Inflammatory macrophage (primary cell): ENCODE measurements around the gene SIX4.
A peak's percentile ranks its signal among the peaks of the same experiment; 100 is the strongest.
"Not testable (repeated sequence)": the region's sequence is repeated elsewhere in the genome, so short reads cannot be mapped to it uniquely, and the experiment has no call there.

Experiments used
- DNase-seq, 2 donors: peaks; one replicate each; pipeline ENCODE4 v3.0.0-alpha.2; 2020 to 2022
- total RNA-seq, 18 experiments: gene quantifications; one replicate each; lab custom pipeline; 2026; ENCODE audit warnings: mixed read lengths in 6 of 18, inconsistent platforms in 2 of 18; lab: John Stamatoyannopoulos, UW

Gene SIX4
- 0 to 0.33 (median 0.03) reads per million in 18 experiments for total RNA-seq

DNA sequence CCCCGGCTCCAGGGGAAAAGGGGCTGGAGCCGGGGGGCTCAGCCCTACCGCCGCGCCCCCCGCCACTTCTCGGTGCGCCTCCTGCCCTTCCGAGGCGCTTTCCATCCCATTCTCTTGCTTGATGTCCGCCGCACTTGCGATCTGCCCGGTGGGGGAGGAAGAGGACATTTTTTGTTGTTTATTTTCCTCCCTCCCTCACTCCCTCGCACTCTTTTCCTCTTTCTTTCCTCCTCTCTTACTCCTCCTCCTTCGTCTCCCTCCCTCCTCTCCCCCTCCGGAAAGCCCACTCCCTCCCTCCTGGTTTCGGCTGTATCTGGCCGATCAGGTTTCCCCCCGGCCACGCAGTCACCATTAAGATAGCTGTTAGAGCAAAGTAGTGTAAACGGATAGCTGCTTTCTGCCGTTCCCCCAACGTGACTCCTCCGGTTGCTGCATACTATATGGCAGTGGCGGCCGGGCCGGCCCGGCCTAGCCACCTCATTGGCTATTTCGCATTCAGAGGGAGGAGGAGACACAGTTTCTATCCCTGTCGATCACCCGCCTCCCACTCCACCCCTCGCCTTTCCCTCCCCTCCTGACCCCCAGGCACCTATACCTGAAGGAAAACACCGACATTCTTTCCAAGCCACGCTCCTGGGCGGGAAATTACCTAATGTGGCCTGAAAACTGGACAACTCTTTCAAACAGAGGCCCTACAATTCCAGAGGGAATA lies at the start of gene SIX4:
TSS of gene SIX4 (minus strand) at position 445 of the 712 bp plus-strand sequence. CDS start at position 168, 277 bp downstream.
- DNase-seq: peak in 1 of 2 donors; percentile 23

DNA sequence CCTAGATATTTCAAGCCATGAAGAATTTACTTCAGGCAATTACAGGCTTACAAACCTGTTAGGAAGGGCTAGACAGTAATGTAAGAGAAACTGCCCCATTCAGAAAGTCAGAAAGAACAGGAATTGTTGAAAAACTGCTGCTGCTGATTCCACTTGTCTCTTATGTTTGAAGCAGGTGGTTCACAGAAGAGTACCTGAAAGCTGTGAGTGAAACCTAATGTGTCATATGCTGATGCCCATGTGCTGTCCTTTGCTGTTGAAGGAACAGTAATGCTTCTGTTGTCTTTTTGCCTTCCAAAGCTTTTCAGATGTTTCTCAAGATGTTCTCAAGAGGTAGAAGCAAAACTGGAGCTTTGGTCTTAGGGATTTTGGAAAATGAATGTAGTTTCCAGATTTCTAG lies 49.4 kb upstream of the SIX4 start:
- no peak for DNase-seq

DNA sequence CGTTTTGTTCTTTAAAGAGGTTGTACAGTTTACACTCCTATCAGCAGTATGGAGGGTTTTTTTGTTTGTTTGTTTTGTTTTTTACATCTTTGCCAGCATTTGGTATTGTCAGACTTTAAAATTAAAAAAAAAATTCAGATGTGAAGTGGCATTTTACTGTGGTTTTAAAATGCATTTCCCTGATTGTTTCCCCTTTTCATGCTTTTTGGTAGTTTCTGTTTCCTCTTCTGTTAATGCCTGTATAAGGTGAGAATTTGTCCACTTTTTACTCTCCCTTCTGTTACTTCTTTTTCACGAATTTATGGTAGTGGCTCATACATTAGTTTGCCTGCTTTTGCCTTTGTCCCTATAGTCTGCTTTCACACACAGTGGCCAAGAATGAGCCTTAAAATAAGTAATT lies 47.0 kb upstream of the SIX4 start:
- DNase-seq: no peak

DNA sequence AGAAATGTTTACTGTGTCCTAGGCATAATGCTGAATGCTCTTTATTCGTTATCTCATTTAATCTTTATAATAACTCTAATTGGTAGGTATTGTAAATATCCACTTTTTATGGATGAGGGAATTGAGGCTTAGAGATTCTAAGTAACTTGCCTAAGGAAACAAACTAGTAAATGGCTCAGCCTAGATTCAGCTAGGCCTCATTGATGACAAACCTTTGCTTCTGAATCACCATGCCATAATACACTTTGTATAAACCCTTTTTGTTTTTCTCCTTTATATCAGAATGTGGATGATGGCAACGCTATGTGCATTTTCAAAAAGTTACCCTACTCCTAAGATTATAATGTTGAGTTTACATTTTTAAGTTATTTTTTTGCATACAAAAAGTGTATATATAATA lies 44.5 kb upstream of the SIX4 start:
- DNase-seq: no peak

DNA sequence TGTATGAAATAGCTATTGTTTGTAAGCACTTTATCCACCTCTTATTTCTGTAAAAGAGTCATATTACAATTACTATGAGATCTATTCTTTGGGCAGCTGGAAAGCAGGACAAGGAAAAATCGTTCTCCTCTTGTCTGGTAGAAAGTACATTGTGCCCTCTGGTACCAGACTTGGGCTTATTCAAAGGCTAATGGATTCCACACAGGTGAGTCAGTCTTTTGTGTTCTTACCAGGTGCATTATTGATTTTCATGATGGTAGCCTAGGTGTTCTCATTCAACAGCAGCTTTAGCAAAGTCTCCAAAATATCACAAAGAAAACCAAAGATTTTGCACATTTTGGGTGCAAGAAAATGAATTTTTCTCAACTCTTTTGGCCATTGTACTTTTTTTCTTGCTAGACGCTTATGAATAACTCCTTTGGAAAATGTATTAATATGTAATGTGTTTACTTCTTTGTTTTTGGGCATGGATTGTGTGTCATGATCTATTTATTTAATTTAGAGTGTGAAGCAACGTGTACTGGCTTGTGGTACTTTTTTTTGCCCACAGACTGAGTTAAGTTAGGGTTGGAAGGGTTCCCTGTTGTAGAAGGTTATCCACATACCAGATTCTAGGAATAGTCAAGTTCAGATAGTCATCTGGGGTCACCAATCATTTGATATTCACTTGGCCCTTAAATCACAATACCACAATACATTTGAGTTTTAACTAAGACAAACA lies 36.7 kb upstream of the SIX4 start:
- DNase-seq: no peak

DNA sequence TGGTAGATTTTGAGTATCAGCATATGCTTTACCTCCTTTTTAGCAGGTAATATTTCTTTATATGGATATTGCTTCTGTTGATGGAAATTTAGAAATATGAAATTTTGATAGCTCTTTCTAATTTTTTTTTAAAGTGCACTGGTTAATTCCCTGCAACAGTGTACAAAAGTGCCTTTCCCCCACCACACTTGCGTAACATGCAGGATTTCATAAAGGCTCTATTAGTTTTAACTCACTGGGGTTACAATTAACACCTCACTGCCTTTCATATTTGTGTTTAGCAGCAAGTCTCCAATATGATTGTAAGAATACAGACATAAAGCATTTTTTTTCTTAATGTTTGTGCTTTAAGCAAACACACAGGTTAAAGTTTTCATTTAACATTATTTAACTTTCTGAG lies 36.1 kb upstream of the SIX4 start:
- DNase-seq: no peak

DNA sequence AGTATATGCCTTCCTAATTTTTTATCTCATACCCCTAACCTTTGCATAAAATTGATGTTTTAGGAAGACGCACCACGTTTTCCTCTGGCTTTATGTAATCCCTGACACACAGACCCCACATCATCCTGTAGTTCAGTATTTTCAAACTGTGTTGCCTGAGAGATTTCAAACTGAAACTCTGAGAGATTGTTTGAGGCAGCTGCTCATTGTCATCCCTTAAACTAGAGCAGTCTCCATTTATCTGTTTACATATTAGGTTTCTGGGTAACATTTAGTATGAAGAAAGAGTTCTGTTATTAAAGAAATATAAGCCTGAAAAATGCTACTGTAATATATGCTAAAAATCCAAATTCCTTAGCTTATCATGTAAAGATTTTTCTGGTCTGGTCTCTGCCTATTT lies 34.7 kb upstream of the SIX4 start:
- DNase-seq: no peak

DNA sequence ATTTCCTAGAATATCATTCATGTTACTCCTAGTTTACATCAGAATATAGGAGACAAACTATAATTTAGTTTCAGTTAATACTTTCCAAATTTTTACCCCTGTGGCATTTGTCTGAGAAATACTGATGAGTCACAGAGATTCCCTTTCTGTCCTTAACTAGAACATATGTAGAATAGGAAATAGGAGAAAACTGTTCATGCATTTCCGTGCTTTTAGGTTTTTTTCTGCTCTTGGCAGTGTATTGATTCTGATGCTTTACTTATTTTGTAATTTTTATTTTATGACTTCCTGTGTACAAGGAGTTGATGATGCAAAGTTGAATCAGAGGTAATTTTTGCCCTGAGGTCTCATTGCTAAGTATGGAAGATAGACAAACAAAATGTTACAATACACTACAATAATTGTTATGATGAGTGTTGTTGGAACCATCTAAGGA lies 33.4 kb upstream of the SIX4 start:
- DNase-seq: no peak

DNA sequence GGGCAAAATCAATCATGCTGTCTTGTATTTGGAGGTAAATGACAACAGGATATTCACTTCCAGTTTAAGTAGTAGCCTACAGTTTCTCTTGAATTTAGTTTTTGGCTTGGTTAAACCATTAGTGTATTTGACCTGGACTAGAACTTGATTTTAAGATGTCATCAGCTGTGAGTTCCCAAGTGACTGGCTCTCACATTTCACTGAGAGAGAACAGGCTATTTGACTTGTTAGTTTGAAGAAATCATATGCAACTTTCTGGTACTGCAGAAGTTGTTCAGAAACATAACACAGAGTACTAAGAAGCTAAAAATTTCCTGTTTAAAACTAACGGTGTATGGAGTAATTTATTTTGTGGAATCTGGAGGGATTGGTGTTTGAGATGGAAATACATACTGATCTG lies 32.7 kb upstream of the SIX4 start:
- DNase-seq: no peak

DNA sequence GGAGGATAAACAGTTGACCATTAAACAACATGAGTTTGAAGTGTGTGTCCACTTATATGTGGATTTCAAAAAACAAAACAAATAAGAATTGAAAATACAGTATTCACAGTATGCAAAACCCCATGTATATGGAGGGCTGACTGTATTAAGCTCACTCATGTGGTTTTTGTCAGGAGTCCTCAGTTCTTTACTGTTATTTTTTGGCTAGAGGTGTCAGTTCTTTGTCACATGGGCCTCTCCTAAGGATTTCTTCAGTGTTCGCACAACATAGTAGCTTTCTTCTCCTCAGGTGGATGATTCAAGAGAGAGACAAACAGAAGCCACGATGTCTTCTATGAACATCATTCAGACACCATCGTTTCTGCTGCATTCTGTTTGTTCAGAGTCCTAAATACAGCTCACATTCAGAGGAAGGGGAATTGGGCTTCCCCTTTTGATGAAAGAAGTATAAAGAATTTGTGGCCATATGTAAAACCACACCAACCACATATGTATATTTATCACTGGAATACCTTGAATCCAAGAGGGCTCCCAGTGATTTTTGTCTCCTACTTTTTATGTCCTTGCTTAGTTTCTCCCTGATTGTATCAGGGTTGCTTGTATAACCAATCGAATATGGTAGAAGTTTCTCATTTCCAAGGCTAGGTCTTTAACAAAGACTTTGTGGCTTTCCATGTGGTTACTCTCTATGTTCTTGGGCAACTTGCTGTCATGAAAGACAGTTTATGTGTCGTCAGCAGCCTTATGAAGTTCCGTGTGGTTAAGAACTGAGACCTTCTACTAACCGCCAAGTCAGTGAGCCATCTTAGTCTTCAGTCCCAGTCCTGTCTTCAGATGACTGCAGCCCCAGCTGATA lies 29.3 kb upstream of the SIX4 start:
- peak; percentile 82 to 86 for DNase-seq

DNA sequence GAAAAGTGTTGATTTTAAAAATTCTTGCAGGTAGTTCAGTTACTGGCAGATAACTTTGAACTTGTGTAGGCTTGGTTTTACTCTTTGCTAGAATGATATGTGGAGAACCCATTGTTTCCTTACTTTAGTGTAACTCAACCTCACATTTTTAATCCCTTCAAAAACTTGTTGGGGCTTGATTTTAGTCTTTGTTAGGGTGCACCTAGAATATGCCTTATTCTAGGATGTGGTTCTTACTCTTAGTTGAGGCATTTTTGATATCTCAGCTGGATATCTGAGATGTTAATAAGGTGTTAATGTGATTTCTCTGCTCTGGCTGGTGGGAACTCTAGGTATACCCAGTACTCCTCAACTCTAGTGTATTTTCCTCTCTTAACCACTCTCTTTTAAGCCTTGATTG lies 20.4 kb upstream of the SIX4 start:
- DNase-seq: no peak

DNA sequence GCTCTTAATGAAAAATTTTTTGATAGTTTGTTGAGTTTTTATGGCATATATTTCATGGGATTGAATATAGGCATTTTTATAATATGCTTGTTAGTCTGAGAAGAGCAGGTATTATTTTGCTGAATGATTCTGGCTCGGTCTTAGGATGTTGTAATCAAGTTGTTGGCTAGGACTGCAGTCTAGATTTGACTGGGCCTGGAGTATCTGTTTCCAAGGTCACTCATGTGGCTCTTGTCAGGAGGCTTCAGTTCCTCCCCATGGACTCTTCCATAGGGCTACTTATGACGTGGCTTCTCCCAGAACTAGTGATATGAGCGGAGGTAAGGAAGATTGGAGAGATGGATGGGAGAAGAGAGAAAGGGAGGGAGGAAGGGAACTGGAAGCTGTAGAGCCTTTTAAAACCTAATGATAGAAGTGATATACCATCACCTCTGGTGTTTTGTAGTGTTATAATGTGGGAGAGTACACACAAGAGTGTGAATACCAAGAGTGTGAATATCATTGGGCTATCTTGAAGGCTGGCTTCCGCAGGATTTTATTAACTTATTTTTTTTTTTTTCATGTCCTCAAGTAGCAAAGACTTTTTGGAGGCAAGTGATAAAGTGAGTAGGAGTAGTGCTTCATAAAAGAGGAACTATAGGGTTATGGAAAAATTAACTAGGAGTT lies 14.8 kb upstream of the SIX4 start:
- DNase-seq: no peak

DNA sequence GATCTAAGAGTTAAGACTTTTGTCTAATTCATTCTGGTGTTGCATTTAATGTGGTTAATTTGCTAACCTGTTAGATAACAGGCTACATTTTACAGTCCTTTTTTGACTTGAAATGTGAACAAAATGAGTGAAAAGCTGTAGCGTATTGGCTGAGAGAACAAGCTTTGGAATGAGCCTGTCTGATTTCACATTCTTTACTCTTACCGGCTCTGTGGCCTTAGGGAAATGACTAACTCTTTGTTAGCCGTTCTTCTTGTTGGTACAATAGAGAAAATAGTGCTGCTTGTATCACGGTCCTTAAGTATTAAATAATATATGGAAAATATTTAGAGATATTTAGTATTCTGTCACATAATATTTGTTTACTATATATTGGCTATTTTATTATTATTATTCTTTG lies 12.3 kb upstream of the SIX4 start:
- no peak for DNase-seq

DNA sequence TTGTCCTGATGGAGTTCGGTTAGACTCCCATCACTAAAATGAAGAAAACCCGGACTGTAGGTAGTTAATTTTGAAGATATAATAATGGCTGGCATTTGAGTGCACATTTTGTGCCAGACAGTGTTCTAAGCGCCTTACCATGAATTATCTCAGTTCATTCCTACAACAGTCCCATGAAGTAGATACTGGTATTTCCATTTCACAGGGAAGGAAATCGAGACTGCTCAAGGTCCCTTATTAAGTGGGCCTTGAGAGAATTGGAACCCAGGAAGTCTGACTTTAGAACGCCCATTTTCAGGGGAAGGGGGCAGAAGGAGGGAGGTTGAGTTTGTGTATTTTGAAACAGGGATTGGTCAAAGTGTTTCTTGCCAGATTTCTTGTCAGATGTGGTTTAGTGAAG lies 11.3 kb upstream of the SIX4 start:
- no peak for DNase-seq

DNA sequence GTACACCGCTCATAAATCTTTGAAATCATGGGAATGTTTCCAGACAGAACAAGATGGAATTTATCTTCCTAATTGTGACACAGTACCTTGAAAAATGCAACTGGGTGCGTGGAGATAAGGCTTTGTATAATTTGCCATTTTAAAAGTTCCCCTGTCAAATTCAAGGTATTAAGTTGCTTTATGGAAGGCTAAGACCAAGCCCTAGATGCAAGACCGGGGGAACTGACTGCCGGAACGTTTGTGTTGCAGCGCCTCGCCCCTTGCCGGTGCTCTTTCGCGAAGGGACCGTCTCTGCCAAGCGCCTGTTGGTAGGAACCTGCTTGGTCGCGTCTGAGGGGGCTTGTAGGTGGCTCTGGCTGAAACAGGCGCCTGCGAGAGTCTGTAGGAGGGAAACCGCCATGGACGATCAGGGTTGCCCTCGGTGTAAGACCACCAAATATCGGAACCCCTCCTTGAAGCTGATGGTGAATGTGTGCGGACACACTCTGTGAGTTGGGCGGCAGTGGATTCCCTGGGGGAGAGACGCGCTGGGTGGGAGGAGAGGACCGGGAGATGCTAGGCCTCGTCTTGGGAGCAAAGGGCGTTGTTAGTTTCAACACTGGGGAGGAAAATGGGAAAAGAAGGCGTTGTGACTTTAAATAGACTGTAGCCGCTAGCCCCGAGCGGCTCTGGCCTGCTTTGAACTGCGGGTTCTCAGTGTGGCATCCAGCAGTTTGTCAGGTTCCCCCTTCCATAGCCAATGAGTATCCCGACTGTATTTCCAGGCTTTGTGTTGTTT lies 10.5 kb upstream of the SIX4 start, which contains the start of gene MNAT1:
TSS of gene MNAT1 (plus strand) at position 297 of the 778 bp plus-strand sequence. CDS start at position 399, 102 bp downstream.
- DNase-seq: peak; percentile 72 to 77

DNA sequence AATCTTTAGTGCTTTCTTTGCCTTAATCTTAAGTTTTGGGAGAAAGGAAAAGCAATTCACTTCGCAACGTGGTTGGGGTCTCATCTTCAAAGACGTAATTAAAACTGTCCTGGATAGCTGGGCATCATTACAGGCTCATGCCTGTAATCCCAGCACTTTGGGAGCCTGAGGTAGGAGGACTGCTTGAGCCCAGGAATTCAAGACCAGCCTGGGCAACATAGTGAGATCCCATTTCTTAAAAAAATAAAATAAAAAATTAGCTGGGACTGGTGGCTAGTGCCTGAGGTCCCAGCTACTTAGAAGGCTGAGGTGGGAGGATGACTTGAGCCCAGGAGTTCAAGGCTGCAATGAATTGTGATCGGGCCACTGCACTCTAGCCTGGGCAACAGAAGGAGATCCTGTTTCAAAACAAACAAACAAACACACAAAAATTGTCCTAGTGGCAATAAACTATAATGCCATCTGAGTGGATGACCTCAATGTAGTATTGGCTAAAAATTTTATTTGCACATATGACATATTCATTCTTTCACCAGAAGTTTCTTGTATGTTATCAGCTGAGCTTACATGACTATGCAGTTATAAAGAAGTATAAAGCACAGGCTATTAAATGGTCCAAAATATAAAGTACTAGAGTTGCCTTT lies 8.8 kb upstream of the SIX4 start:
- DNase-seq: no peak

DNA sequence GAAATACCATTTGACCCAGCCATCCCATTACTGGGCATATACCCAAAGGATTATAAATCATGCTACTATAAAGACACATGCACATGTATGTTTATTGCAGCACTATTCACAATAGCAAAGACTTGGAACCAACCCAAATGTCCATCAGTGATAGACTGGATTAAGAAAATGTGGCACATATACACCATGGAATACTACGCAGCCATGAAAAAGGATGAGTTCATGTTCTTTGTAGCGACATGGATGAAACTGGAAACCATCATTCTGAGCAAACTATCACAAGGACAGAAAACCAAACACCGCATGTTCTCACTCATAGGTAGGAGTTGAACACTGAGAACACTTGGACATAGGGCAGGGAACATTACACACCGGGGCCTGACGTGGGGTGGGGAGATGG lies 7.1 kb upstream of the SIX4 start:
- DNase-seq: not testable (repeated sequence)

DNA sequence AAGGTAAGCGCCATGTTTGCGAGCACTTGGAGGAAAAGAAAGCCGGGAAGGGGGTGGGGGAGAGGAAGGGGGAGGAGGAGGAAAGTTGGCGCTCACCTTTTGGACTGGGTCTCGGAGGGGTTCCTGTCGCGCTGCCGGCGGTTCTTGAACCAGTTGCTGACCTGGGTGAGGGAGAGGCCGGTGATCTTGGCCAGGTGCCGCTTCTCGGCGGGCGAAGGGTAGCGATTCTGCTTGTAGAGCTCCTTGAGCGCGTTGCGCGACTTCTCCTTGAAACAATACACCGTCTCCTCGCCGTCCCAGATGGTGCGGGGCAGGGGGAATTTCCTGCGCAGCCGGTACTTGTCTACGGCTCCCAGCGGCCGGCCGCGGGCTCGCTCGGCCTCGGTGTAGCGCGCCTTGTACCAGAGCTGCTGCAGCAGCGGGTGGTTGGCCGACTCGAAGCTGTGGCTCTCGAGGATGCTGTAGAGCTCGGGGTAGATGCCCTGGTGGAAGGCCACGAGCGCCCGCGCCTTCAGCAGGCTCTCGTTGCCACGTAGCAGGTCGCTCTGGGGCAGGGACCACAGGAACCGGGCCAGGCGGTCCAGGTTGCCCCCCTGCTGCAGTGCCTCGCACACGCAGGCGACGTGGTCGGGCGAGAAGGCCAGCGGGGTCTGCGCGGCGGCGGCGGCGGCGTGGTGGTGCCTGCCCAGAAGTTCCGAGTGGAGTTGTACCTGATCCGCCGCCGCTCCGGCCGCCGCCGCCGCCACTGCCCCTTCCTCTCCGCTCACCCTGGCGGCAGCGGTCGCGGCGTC lies 840 bp downstream of the SIX4 start:
- peak in 1 of 2 donors; percentile 12 for DNase-seq

DNA sequence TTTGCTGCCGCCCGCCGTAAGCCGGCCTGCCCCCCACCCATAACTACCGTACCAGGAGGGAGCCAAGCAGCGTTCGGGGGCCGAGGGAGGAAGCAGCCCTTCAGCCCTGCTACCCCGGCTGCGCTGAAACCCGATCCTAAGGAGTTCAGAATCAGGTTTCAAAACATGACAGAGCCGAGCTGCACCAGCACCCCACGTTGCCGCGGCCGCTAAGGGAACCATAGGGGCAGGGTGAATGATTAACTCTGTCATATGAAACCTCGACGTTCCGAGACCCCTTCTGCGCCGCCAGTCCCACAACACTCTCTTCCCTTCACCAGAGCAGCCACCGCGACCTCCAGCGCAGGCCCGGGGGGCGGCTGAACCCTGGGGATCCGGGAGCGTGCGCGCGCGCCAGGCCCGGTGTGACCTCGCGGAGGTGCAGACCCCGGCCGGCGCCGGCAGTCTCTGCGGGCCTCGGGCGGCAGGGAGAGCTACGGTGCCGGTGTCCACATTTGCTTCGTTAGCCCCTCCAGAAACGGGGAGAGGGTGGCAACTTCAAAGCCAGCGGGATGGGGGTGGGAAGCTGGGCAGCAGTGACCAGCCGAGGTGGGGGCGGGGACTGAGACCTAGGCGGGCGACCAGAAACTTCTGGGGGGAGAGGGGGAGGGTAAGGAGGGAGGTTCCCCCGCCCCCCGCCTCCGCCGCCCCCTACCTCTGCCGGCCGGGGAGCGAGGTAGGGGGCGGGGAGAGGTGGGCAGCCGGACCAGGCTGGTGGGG lies 1.6 kb downstream of the SIX4 start:
- peak in 1 of 2 donors; percentile 8 for DNase-seq

DNA sequence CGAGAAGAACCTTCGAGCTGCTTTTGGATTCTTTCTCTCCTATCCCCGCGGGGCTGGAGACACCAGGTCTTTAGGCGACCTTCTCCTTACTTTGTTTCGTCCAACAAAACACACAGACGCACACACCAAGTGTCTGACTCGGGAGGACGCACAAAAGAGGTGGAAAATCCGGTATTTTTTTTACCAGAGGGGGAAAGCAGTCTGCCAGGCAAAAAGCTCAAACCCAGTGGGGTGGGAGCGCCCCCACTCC lies 2.1 kb downstream of the SIX4 start:
- no peak for DNase-seq
